H1 (cell line): ENCODE measurements around the gene MX1. TPM values are rescaled to one million over a fixed set of nuclear protein-coding genes. Genes with fewer than 3 reads are reported as not detected.

Experiments used
- CTCF ChIA-PET: fragments of 300-600 bp; sonication (Branson Sonifier 250); formaldehyde crosslinking; loops from one replicate; lab custom pipeline; 2021; ENCODE audit not compliant: partially characterized antibody; lab: Charles Lee
- POLR2A ChIA-PET: fragments of 300-600 bp; sonication (Branson Sonifier 250); formaldehyde crosslinking; loops from one replicate; lab custom pipeline; 2021; ENCODE audit warnings: inconsistent platforms; ENCODE audit not compliant: partially characterized antibody; lab: Charles Lee
- DNase-seq, 2 experiments: peaks; one replicate each; pipeline versions ENCODE4 v3.0.0 to v3.0.0-alpha.2; 2010 to 2022; ENCODE audit warnings: low spot score in 2 of 2, low read depth in 1 of 2, mixed read lengths in 1 of 2
- FAIRE-seq: peaks from 2 replicates; lab custom pipeline; 2011; peaks lifted over from hg19 to GRCh38; lab: Jason Lieb, UNC
- H2AFZ ChIP-seq: 2 replicates; pipeline ENCODE4 v1.8.1; 2012; ENCODE audit warnings: low read length, inconsistent platforms
- H2AK5ac ChIP-seq: 2 replicates; pipeline ENCODE4 v1.6.1; 2013; ENCODE audit warnings: low read depth, low read length
- H2BK120ac ChIP-seq: replicated peaks from 2 replicates; pipeline ENCODE3; 2013; ENCODE audit warnings: low read depth, low read length, inconsistent platforms
- H2BK12ac ChIP-seq: 2 replicates; pipeline ENCODE4 v1.6.1; 2013; ENCODE audit warnings: low read depth, low read length
- H2BK15ac ChIP-seq: 2 replicates; pipeline ENCODE4 v1.6.1; 2013; ENCODE audit warnings: low read length
- H2BK20ac ChIP-seq: 2 replicates; pipeline ENCODE4 v1.6.1; 2013; ENCODE audit warnings: low read length
- H2BK5ac ChIP-seq: 2 replicates; pipeline ENCODE4 v1.6.1; 2013; ENCODE audit warnings: low read depth, low read length
- H3K14ac ChIP-seq: 2 replicates; pipeline ENCODE4 v1.6.1; 2013; ENCODE audit warnings: inconsistent platforms; ENCODE audit not compliant: insufficient read length
- H3K18ac ChIP-seq: 2 replicates; pipeline ENCODE4 v1.6.1; 2013; ENCODE audit warnings: low read length; ENCODE audit errors: extremely low read depth
- H3K23ac ChIP-seq: 2 replicates; pipeline ENCODE4 v1.6.1; 2013; ENCODE audit warnings: inconsistent platforms; ENCODE audit not compliant: insufficient read length
- H3K23me2 ChIP-seq: 2 replicates; pipeline ENCODE4 v1.6.1; 2013; ENCODE audit warnings: low read depth, low read length
- H3K27ac ChIP-seq: 2 replicates; pipeline ENCODE4 v1.6.1; 2011; ENCODE audit warnings: low read depth, low read length, inconsistent platforms
- H3K27me3 ChIP-seq, 4 experiments: replicated peaks in 1 of 4; 1 replicate in 1 of 4; 2 replicates in 3 of 4; pipeline versions ENCODE4 v1.6.1 to v1.8.1; 2011 to 2013; ENCODE audit warnings: low read length in 3 of 4, mild to moderate bottlenecking in 3 of 4, inconsistent platforms in 2 of 4, mixed read lengths in 2 of 4, moderate library complexity in 1 of 4; ENCODE audit not compliant: control insufficient read depth in 3 of 4, insufficient read depth in 3 of 4; ENCODE audit errors: extremely low read depth in 1 of 4
- H3K36me3 ChIP-seq, 4 experiments: 2 replicates each; pipeline versions ENCODE4 v1.6.1 to v1.8.1; 2011 to 2013; ENCODE audit warnings: mild to moderate bottlenecking in 4 of 4, low read length in 3 of 4, moderate library complexity in 2 of 4, control low read depth in 1 of 4, inconsistent platforms in 1 of 4; ENCODE audit not compliant: insufficient read depth in 4 of 4, control insufficient read depth in 2 of 4
- H3K4ac ChIP-seq: replicated peaks from 2 replicates; pipeline ENCODE3; 2013; ENCODE audit warnings: low read length, low read depth, mixed read lengths, inconsistent platforms; ENCODE audit not compliant: insufficient read length
- H3K4me1 ChIP-seq, 4 experiments: replicated peaks in 1 of 4; 1 replicate in 1 of 4; 2 replicates in 3 of 4; pipeline versions ENCODE4 v1.6.1 to v1.8.1; 2011 to 2013; ENCODE audit warnings: low read length in 3 of 4, inconsistent platforms in 2 of 4, mixed read lengths in 1 of 4; ENCODE audit not compliant: insufficient read depth in 4 of 4, control insufficient read depth in 3 of 4
- H3K4me2 ChIP-seq, 2 experiments: 2 replicates each; pipeline versions ENCODE4 v1.6.1 to v1.8.1; 2011 to 2013; ENCODE audit warnings: low read depth in 2 of 2, low read length in 2 of 2, control low read depth in 1 of 2, inconsistent platforms in 1 of 2, mild to moderate bottlenecking in 1 of 2; ENCODE audit not compliant: insufficient read depth in 1 of 2
- H3K4me3 ChIP-seq, 4 experiments: fragments of 200-600, 300-600 bp in 1 of 4; sonication (generic), shearing (Covaris generic), sonication (Bioruptor Twin) in 1 of 4; 2 replicates each; pipeline versions ENCODE4 v1.5.1 to v1.8.1; 2011 to 2016; ENCODE audit warnings: low read length in 4 of 4, low read depth in 3 of 4, control low read depth in 2 of 4, inconsistent platforms in 2 of 4, mild to moderate bottlenecking in 2 of 4, mixed read lengths in 1 of 4, moderate library complexity in 1 of 4; ENCODE audit not compliant: insufficient read depth in 2 of 4; ENCODE audit errors: extremely low read depth in 1 of 4
- H3K56ac ChIP-seq: replicated peaks from 2 replicates; pipeline ENCODE3; 2013; ENCODE audit warnings: low read depth, mild to moderate bottlenecking, mixed read lengths, low read length, inconsistent platforms; ENCODE audit not compliant: insufficient read length
- H3K79me1 ChIP-seq: 2 replicates; pipeline ENCODE4 v1.6.1; 2013; ENCODE audit warnings: low read depth, low read length, control low read depth
- H3K79me2 ChIP-seq, 2 experiments: 2 replicates each; pipeline versions ENCODE4 v1.6.1 to v1.8.1; 2012 to 2013; ENCODE audit warnings: low read length in 2 of 2, mild to moderate bottlenecking in 2 of 2, inconsistent platforms in 1 of 2; ENCODE audit not compliant: insufficient read depth in 2 of 2, control insufficient read depth in 1 of 2
- H3K9ac ChIP-seq, 4 experiments: replicated peaks in 1 of 4; 1 replicate in 1 of 4; 2 replicates in 3 of 4; pipeline versions ENCODE4 v1.6.1 to v1.8.1; 2011 to 2013; ENCODE audit warnings: low read depth in 3 of 4, low read length in 3 of 4, control low read depth in 2 of 4, mild to moderate bottlenecking in 2 of 4, moderate library complexity in 2 of 4, inconsistent platforms in 1 of 4; ENCODE audit errors: extremely low read depth in 1 of 4
- H3K9me3 ChIP-seq, 2 experiments: 2 replicates each; pipeline versions ENCODE4 v1.6.1 to v1.8.1; 2012 to 2013; ENCODE audit warnings: mild to moderate bottlenecking in 2 of 2, moderate library complexity in 2 of 2, control low read depth in 1 of 2, inconsistent platforms in 1 of 2, low read depth in 1 of 2, low read length in 1 of 2, mixed read lengths in 1 of 2; ENCODE audit not compliant: insufficient read depth in 2 of 2
- H4K20me1 ChIP-seq, 2 experiments: replicated peaks in 1 of 2; 2 replicates each; pipeline versions ENCODE3 to v1.8.1; 2011 to 2013; ENCODE audit warnings: inconsistent platforms in 2 of 2, low read length in 2 of 2, mild to moderate bottlenecking in 1 of 2; ENCODE audit not compliant: insufficient read depth in 2 of 2, control insufficient read depth in 1 of 2
- H4K5ac ChIP-seq: 2 replicates; pipeline ENCODE4 v1.6.1; 2013; ENCODE audit warnings: low read length, low read depth, mixed read lengths, inconsistent platforms; ENCODE audit not compliant: insufficient read length
- H4K8ac ChIP-seq: 2 replicates; pipeline ENCODE4 v1.8.0; 2013; ENCODE audit warnings: mild to moderate bottlenecking, moderate library complexity, low read length, inconsistent platforms; ENCODE audit not compliant: insufficient read depth; ENCODE audit errors: extremely low read depth
- H4K91ac ChIP-seq: replicated peaks from 2 replicates; pipeline ENCODE3; 2013; ENCODE audit warnings: low read length, mixed read lengths, inconsistent platforms; ENCODE audit not compliant: insufficient read length
- NANOG ChIP-seq: IDR thresholded peaks from 2 replicates; pipeline ENCODE4 v1.6.1; 2011; ENCODE audit warnings: low read length, low read depth, mild to moderate bottlenecking, inconsistent platforms; ENCODE audit not compliant: insufficient read depth, poor library complexity, severe bottlenecking
- SRF ChIP-seq: IDR thresholded peaks from 2 replicates; pipeline ENCODE4 v1.6.1; 2011; ENCODE audit warnings: mild to moderate bottlenecking, low read depth, low read length, moderate library complexity
- TBP ChIP-seq: IDR thresholded peaks from 2 replicates; pipeline ENCODE4 v1.6.1; 2011; ENCODE audit warnings: low read depth, low read length, improper control_type of control experiment
- YY1 ChIP-seq: IDR thresholded peaks from 2 replicates; pipeline ENCODE4 v1.6.1; 2011; ENCODE audit warnings: low read depth, mild to moderate bottlenecking, low read length
- WGBS, 2 experiments: shearing (Covaris generic) in 1 of 2; methylation state at CpG; one replicate each; pipeline versions ENCODE4 v1.1.6 to v1.1.7; 2013 to 2015; ENCODE audit warnings: low lambda C conversion rate in 2 of 2, mixed read lengths in 2 of 2, inconsistent platforms in 1 of 2, low coverage in 1 of 2, missing lambda C conversion rate in 1 of 2; ENCODE audit not compliant: insufficient replicate concordance in 2 of 2, insufficient coverage in 1 of 2, insufficient read length in 1 of 2; ENCODE audit errors: extremely low coverage in 1 of 2, missing lambda C conversion rate in 1 of 2; 5-methylcytosine and 5-hydroxymethylcytosine counted together
- polyA plus RNA-seq, 7 experiments: library from polyadenylated mRNA; depleted of rRNA in 3 of 7; stranded (reverse) in 5 of 7; unstranded in 2 of 7; fragments of >200 nt in 5 of 7; fragments of 200-250 nt in 2 of 7; gene quantifications; 1 replicate in 5 of 7; 2 replicates in 1 of 7; 4 replicates in 1 of 7; pipeline versions ENCODE4 v1.2.1 to v1.2.3, GENCODE V29; 2011 to 2013; ENCODE audit warnings: missing spikeins in 2 of 7, mixed read lengths in 2 of 7
- total RNA-seq: library from RNA; stranded (reverse); fragmentation: NEBNext Ultra II Directional; extraction: Animal tissue kit (Norgen Biotek cat#: 25700); gene quantifications from 2 replicates; pipeline ENCODE4 v1.2.1, GENCODE V29; 2021

MX1 gene
- total and polyA plus RNA-seq, 2 of the 8 experiments (the other 6 are each of a cell fraction or from before 2014, with no cell fraction given): 3.8 to 5.7 TPM

GRCh38 chr21:41431788-41432548, 5.9 kb downstream of the MX1 start:
- no peak overlapping the region for H3K14ac ChIP-seq
- H2BK120ac ChIP-seq: no peak overlapping the region
- no peak overlapping the region for H4K91ac ChIP-seq
- 91% methylated on average over 16 of the region's 16 CpGs; no CpG with 5 or more reads in 1 of the 2 experiments for WGBS, 2 experiments
- H3K9ac ChIP-seq: no peak overlapping the region
- CTCF ChIA-PET: interaction anchor here (1.0 to 1.9 kb wide), 5 partner anchors 9 to 149 kb away, joined by 3 to 5 read pairs (median 5); no protein-coding TSS in a partner anchor
- H3K4me3 ChIP-seq: no peak overlapping the region
- H3K9me3 ChIP-seq: peaks cover 0 to 2% of the 10 kb centered on the region in 2 experiments; a peak in 1 of 4 replicates
- H3K36me3 ChIP-seq: no peaks in the 10 kb centered on the region
- no peak for TF ChIP-seq YY1
- no peak for TF ChIP-seq NANOG
- TF ChIP-seq SRF: no peak
- TF ChIP-seq TBP: no peak
- no peak overlapping the region for H2AK5ac ChIP-seq
- POLR2A ChIA-PET: no interaction called here
- no peaks in the 10 kb centered on the region for H3K23me2 ChIP-seq
- peaks cover 2 to 7% (median 4%) of the 10 kb centered on the region in 4 experiments for H3K27me3 ChIP-seq
- no peak overlapping the region for H3K56ac ChIP-seq
- DNase-seq (peak in 1 of 2 experiments; percentile 26), FAIRE-seq (no peak)
- H3K79me1 ChIP-seq: no peaks in the 10 kb centered on the region
- H2BK5ac ChIP-seq: no peak overlapping the region
- H3K27ac ChIP-seq: no peak overlapping the region
- peak overlapping the region; percentile 58; the same call in 1 of the 2 replicates for H4K8ac ChIP-seq
- H2BK15ac ChIP-seq: no peak overlapping the region
- H3K4me2 ChIP-seq: no peak overlapping the region
- no peak overlapping the region for H2BK12ac ChIP-seq
- H3K18ac ChIP-seq: no peak overlapping the region
- no peak overlapping the region for H3K4ac ChIP-seq
- H4K20me1 ChIP-seq: no peaks in the 10 kb centered on the region
- H2BK20ac ChIP-seq: no peak overlapping the region
- no peak overlapping the region for H4K5ac ChIP-seq
- H3K4me1 ChIP-seq: no peaks in the 10 kb centered on the region
- no peaks in the 10 kb centered on the region for H3K79me2 ChIP-seq
- H3K23ac ChIP-seq: no peak overlapping the region
- H2AFZ ChIP-seq: no peak overlapping the region
